Activated T-cell treated with anti-CD3 and anti-CD28 coated beads, Interleukin-2, amount 50 U/mL, for 48 hours (primary cell): ENCODE data around the gene SRMS.
A peak's percentile ranks its signal among the peaks of the same experiment; 100 is the strongest.
"Not testable (repeated sequence)": the region's sequence is repeated elsewhere in the genome, so short reads cannot be mapped to it uniquely, and the experiment has no call there.

Source experiments
- DNase-seq, 2 experiments: peaks; one replicate each; pipeline ENCODE4 v3.0.0-alpha.2; 2020

Gene SRMS

DNA sequence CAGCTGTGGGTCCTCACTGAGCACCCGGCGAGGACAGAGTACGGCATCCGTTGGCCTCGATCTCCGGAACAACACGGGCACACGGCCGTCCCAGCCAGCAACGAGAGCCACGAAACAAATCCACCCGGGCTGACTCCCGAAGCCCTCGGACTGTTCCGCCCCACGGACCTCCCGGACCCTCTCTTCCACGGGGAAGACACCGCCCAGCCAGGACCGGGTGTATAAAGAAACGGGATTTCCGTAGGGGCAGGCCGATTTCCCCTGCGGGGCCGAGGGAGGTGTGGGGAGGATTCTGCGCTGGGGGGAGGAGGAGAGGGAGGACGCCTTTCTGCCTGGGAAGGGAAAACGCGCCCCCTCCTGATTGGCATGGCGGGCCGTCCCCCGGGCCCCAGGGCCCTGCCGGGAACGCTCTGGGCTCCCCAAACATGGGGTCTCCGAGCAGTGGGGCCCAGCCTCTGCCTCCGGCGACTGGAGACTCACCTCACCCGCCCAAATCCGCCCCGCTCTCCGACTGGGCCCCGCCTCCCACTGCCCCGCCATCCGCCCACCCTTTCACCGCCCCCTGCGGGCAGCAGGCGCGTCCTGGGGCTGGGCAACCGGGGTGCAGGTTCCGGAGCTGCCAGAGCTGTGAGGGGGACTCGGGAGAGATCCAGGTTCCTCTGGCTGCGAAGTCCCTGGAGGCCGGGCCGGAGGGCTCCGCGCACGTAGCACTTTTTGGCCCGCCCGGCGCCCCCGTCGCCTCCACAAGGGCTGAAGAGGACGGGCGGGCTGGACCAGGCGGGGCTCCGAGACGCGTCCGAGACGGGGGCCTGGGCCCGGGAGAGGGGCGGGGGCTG is 27.7 kb downstream of the SRMS start:
- peak; percentile 74 to 81 for DNase-seq

GRCh38 chr20:63518946-63519667 is 28.4 kb downstream of the SRMS start:
- no peak for DNase-seq

- no peak for DNase-seq
Measured at GRCh38 chr20:63518351-63518861, 29.1 kb downstream of the SRMS start.

- DNase-seq, result no peak
Measured at GRCh38 chr20:63517376-63518309, 29.9 kb downstream of the SRMS start.

- DNase-seq, result not testable (repeated sequence)
Measured at GRCh38 chr20:63514520-63514919, 33.0 kb downstream of the SRMS start.

DNA sequence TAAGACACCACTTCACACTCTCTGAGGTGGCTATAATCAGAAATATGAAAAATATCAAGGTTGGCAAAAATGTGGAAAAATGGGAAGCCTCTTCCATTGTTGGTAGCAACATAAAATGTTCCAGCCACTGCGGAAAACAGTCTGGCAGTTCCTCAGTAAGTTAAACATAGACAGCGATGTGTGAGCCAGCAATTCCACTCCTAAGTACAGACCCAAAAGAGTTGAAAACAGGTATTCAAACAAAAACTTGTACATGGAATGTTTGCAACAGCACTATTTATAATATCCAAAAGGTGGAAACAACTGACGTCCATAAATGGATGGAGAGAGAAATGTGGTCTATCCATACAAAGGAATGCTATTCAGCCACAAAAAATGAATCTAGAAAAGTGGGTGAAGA is 34.3 kb downstream of the SRMS start:
- DNase-seq, result no peak

GRCh38 chr20:63509088-63509564 is 38.4 kb downstream of the SRMS start:
- no peak for DNase-seq

- DNase-seq, result no peak
Measured at GRCh38 chr20:63508072-63508768, 39.3 kb downstream of the SRMS start.

DNA sequence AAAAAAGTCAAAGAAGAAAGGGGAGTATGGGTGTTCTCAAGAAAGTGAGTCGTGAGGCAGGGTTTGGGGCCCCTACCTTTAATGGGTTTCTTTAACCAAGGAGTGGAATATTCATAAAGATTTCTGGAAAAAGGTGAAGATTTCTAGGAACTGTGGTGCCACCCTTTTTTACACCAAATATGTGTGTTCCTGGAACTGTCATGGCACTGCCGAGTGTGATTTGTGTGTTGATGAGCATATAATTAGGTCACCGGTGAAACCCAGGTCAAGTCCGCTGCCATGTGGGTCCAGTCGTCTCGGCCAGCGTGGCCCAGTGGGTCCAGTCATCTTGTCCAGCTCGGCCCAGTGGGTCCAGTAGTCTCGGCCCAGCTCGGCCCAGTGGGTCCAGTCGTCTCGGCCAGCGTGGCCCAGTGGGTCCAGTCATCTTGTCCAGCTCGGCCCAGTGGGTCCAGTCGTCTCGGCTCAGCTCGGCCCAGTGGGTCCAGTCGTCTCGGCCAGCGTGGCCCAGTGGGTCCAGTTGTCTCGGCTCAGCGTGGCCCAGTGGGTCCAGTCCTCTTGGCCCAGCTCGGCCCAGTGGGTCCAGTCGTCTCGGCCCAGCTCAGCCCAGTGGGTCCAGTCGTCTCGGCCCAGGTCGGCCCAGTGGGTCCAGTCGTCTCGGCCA is 40.3 kb downstream of the SRMS start:
- DNase-seq, result no peak

DNA sequence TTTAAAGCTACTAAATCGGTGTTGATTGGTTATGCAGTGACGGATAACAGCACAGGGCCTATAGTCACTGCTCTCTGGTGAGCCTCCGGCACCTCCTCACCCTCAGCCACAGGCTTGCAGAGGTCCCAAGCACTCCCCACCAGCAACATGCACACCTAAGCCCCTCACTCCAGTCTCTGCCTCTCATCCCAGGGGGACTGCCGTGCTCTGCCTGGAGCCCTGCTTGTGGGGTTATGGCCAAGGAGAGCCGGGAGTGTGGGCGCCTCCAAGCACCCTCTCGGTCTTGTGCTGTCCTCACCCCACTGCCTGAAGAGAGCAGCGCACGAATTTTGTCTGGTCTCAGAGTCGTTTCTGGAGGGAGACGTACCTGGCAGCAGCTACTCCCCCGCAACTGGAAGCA is 41.8 kb downstream of the SRMS start:
- no peak for DNase-seq

DNA sequence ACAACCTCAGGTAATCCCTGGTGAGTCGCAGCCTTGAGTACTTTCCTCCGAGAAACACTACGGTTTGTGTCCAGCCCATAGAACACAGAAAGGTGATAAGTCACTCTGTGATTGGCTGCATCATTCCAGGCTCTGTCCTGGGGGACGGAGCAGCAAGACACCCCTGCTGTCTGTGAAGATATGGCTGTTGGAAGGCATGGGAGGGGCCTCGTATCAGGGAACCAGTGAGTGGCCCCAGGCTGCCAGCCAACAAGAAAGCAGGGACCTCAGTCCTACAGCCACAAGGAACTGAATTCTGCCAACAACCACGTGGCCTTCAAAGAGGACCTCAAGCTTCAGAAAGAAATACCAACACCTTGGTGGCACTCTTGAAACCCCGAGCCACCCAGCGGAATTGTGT is 42.3 kb downstream of the SRMS start:
- no peak for DNase-seq

GRCh38 chr20:63504642-63505041 is 42.9 kb downstream of the SRMS start:
- no peak for DNase-seq

GRCh38 chr20:63503524-63503923 is 44.0 kb downstream of the SRMS start:
- no peak for DNase-seq

GRCh38 chr20:63502671-63503172 is 44.8 kb downstream of the SRMS start:
- no peak for DNase-seq

GRCh38 chr20:63501818-63502670 is 45.5 kb downstream of the SRMS start:
- DNase-seq, result no peak

DNA sequence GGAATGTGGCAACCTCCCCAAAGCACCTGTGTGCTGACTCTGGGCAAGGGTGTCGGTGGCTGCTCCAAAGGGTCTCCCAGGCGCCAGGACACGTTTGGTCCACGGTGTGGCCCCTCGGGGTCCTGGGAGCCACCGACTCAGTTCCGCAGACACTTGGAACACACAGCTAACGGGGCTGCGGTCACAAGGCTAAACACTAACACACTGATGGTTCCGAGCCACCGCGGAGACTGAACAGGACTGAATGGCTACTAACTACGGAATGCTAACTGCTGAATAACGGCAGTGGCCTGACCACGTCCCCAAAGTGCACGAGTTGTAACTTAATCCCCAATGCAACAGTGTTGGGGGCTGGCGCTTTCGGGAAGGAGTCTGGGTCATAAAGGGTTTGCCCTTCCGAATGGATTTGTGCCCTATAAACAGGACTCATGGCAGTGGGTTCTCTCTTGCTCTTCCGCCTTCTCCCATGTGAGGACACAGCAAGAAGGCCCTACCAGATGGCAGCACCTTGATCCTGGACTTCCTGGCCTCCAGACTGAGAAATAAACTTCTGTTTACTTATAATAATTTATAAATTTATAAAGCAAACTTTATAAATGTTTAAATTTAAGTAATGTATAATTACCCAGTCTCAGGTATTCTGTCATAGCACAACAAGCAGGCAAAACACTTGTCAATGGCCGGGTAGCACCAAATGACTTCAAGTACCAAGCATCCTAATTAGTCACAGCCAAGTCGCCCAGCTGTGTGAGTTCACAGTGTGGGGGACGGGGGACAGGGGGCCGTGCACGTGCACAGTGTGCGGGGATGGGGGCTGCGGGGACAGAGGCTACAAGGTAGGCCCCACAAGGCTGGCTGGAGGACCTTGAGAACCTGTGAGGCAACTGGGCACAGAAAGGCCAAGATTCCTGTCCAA is 46.4 kb downstream of the SRMS start:
- DNase-seq, result no peak

GRCh38 chr20:63500151-63500901 is 47.2 kb downstream of the SRMS start:
- DNase-seq, result no peak

DNA sequence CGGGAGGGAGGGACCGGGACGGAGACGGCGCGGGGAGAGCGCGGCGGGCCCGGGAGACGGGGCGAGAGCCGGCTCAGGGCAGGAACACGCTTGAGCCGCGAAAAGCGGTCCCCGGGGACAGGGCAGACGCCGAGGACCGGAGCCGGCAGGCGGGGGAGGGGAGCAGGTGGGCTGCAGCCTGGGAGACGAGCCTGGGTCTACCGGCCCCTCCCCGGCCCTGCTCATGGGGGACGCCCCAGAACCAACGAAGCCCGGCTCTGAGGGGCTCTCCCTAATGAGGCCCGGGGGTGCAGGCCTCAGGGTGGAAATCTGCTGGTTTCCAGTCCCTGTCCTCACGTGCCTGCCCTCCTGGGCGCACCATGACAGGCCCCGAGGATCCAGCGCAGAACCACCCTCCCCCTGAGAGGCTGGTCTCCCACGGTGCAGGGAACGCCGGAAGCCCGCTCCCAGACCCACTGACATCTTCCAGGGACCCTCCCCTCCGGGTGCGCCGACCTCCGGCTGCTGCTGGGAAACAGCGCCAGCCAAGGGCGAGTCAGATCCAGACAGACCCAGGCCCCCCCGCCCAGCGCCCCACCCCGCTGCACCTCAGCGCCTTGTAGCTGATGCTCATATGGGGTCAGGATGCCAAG is 48.1 kb downstream of the SRMS start:
- no peak for DNase-seq
